Activated CD8-positive, alpha-beta T cell treated with anti-CD3 and anti-CD28 coated beads, Interleukin-2, amount 10 ng/mL, durations not matched to agents 7 days and 5 days (primary cell): Measurements from ENCODE around the gene TMEM170B. TPM values are rescaled to one million over a fixed set of nuclear protein-coding genes. Genes with fewer than 3 reads are reported as not detected.
"Not testable (repeated sequence)": the region's sequence is repeated elsewhere in the genome, so short reads cannot be mapped to it uniquely, and the experiment has no call there.

Experiments
- ATAC-seq: fragments of 150-1000 bp; cut with Tn5 transposase; one replicate; pipeline ENCODE4 v1.10.0; 2021; ENCODE audit warnings: moderate library complexity
- CTCF ChIA-PET: fragments of 350-600 bp; sonication (Branson Sonifier 250); formaldehyde crosslinking; loops from one replicate; lab custom pipeline; 2021; ENCODE audit warnings: antibody characterized with exemption; lab: Charles Lee
- POLR2A ChIA-PET: fragments of 350-600 bp; sonication (Branson Sonifier 250); formaldehyde crosslinking; loops from one replicate; lab custom pipeline; 2021; ENCODE audit warnings: antibody characterized with exemption; lab: Charles Lee
- DNase-seq: peaks from one replicate; pipeline ENCODE4 v3.0.0-alpha.2; 2020
- H3K27ac Mint-ChIP-seq: one replicate; pipeline ENCODE4 v1.8.0; 2021; ENCODE audit warnings: mild to moderate bottlenecking, mixed read lengths
- H3K27me3 Mint-ChIP-seq: one replicate; pipeline ENCODE4 v1.8.0; 2021; ENCODE audit warnings: low read depth, mixed read lengths
- H3K36me3 Mint-ChIP-seq: one replicate; pipeline ENCODE4 v1.8.0; 2021; ENCODE audit warnings: low read depth, mixed read lengths
- H3K4me1 Mint-ChIP-seq: one replicate; pipeline ENCODE4 v1.8.0; 2021; ENCODE audit warnings: low read depth, mixed read lengths
- H3K4me3 Mint-ChIP-seq: one replicate; pipeline ENCODE4 v1.8.0; 2021; ENCODE audit warnings: mild to moderate bottlenecking, mixed read lengths
- H3K9me3 Mint-ChIP-seq: one replicate; pipeline ENCODE4 v1.8.0; 2022; ENCODE audit warnings: mixed read lengths; ENCODE audit not compliant: insufficient read depth
- total RNA-seq, 2 experiments: library from RNA; stranded (reverse); gene quantifications; one replicate each; pipeline ENCODE4 v1.2.3, GENCODE V29; 2021

TMEM170B gene
- total RNA-seq, 2 experiments from 2014 or later = 0.89 to 0.95 TPM

- Mint-ChIP-seq H3K4me1 (peaks cover 12% of the 10 kb centered on the region), H3K27me3 (peaks cover 43% of the 10 kb centered on the region), H3K27ac (no peak overlapping the region), H3K9me3 (no peaks in the 10 kb centered on the region), H3K36me3 (no peaks in the 10 kb centered on the region), H3K4me3 (no peak overlapping the region)
- ChIA-PET CTCF (no interaction called here), POLR2A (no interaction called here)
- no peak for DNase-seq
- ATAC-seq = no peak
Measured at GRCh38 chr6:11534561-11534960, 3.0 kb upstream of the TMEM170B start.

DNA sequence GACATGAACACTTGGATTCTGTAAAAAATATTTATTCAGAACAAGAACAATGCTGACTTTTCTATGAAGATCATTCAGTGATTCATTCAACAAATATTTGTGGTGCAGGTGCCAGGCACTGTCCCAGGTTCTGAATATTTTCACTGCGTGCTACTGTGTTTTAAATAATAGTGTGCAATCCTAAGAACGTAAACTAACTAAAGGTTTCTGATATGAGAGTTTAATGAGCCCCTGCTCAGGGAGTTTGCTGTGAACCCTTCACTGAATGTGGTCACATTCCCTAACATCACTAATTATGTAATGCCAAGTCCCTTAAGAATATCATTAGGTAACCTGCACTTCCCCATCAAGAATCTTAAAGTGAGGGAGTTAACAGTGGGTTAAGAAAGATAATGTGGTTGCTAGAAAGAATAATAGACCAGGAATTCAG lies 1.7 kb upstream of the TMEM170B start:
- CTCF ChIA-PET = no interaction called here
- POLR2A ChIA-PET = no interaction called here

DNA sequence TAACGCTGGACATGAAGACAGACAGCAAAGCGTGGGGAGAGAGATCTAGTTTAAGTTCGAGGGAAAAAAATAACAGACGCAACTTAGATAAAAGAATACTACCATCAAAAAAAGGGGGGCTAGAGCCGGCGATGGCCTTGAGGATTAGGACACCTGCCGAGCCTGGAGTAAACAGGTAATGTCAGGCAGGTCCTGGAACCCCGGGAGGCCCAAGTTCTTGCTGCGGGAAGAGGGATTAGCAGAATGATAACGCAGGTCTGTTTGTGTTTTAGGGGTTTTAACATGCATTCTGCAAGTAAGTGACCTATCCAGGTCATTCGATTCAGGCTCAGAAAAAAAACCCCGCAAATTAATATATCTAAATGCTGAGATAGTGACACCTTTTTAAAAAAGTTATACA lies 754 bp upstream of the TMEM170B start:
- DNase-seq = no peak
- Mint-ChIP-seq H3K27me3 (peaks cover 39% of the 10 kb centered on the region), H3K27ac (peak overlapping the region; percentile 47), H3K36me3 (no peaks in the 10 kb centered on the region), H3K4me3 (peak overlapping the region; percentile 81), H3K9me3 (no peaks in the 10 kb centered on the region), H3K4me1 (peaks cover 12% of the 10 kb centered on the region)
- CTCF ChIA-PET = no interaction called here
- ATAC-seq = no peak
- POLR2A ChIA-PET = no interaction called here

More for the DNA sequence above, 1.7 kb upstream of the TMEM170B start:
- Mint-ChIP-seq H3K27ac (no peak overlapping the region), H3K36me3 (no peaks in the 10 kb centered on the region), H3K4me3 (no peak overlapping the region), H3K9me3 (no peaks in the 10 kb centered on the region), H3K27me3 (peaks cover 46% of the 10 kb centered on the region), H3K4me1 (peaks cover 12% of the 10 kb centered on the region)
- ATAC-seq (no peak), DNase-seq (peak; percentile 31)

DNA sequence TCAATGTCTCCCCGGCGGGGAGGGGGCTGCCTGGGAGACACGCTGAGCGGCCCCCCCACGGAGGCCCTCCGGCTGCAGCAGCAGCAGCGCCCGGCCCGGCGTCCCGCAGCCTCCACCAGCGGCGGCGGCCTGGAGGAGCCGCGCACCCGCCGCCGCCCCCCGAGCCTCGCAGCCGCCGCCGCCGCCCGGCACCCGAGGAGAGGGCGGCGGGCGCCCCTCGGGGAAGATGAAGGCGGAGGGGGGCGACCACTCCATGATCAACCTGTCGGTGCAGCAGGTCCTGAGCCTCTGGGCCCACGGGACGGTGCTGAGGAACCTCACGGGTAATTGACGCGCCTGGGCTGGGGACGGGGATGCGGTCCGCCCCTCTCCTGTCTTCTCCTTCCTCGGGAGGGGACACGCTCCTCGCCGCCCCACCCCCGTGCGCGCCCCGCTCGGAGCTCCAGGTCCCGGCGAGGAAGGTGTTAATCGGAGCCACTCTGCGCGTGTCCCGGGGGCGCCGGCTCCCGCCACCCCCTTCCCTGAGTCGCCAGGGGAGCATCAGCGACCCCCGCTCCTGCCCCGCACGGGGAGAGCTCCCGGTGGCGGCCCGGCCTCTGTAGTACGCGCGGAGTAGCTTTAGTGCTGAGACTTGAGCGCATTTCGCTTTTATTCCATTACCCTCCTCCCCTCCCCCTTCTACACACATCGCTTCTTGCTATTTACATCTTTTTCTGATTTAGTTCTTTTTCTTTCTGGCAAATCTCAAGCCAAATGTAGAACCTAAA lies 686 bp downstream of the TMEM170B start:
- no peaks in the 10 kb centered on the region for H3K9me3 Mint-ChIP-seq
- H3K4me3 Mint-ChIP-seq = peak overlapping the region; percentile 74
- no peaks in the 10 kb centered on the region for H3K36me3 Mint-ChIP-seq
- peaks cover 12% of the 10 kb centered on the region for H3K4me1 Mint-ChIP-seq
- ATAC-seq (peak; percentile 24), DNase-seq (peak; percentile 36)
- H3K27me3 Mint-ChIP-seq = peaks cover 35% of the 10 kb centered on the region
- ChIA-PET POLR2A (interaction anchor here (1.2 kb wide), 1 partner anchor 158 kb away, joined by 3 read pairs; no protein-coding TSS in a partner anchor), CTCF (interaction anchor here (1.1 kb wide), 1 partner anchor 42 kb away, joined by 6 read pairs; no protein-coding TSS in a partner anchor)
- peak overlapping the region; percentile 27 for H3K27ac Mint-ChIP-seq

DNA sequence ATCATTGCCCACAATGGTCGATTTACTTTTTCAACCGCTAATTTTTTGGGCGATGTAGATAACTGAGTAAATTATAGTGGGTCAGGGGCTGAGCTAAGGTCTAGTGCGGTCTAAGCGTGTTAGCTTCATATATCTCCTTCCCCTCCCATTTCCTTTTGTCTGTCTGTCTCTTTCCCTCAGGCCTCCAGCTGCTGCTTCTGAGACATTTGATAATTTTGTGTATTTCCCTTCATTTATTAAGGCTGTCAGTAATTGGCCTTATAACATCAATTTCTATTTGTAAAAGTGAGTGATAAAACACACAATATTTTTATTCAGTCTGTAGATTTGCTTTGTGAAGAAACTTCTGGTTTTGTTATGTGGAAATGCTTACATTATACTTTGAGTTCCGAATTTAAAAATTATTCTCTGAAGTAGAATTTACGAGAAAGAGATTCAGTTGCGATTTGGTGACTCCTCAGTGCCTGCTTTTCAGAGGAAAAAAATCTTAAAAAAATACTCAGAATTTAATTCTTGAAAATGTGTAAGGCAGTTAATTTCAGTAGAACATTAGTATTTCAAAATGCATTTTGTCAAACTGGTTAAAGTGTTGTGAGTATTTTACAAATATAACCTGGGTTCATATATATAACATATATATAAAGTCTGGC lies 1.4 kb downstream of the TMEM170B start:
- ChIA-PET CTCF (interaction anchor here (1.1 kb wide), 1 partner anchor 43 kb away, joined by 6 read pairs; no protein-coding TSS in a partner anchor), POLR2A (interaction anchor here (1.2 kb wide), 1 partner anchor 159 kb away, joined by 3 read pairs; no protein-coding TSS in a partner anchor)
- peaks cover 12% of the 10 kb centered on the region for H3K4me1 Mint-ChIP-seq
- H3K9me3 Mint-ChIP-seq = no peaks in the 10 kb centered on the region
- DNase-seq (no peak), ATAC-seq (no peak)
- peak overlapping the region; percentile 74 for H3K4me3 Mint-ChIP-seq
- H3K27ac Mint-ChIP-seq = peak overlapping the region; percentile 27
- H3K27me3 Mint-ChIP-seq = peaks cover 32% of the 10 kb centered on the region
- no peaks in the 10 kb centered on the region for H3K36me3 Mint-ChIP-seq

DNA sequence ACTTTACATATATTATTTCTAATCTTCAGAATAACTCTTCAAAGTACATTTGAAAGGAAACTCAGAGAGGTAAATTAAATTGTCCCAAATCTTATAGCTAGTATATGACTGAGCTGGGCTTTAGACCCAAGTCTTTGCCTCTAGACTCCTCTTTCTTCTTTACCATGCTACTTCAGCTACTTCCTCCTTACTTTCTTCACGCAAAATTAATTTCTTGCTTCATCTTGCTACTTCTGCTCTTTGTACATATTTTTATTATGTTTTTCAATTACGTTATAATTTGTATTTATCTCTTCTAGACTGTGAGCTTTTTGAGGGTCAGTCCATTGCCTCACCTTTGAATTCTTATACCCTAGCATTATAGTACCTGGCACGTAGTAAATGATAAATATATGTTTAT lies 5.3 kb downstream of the TMEM170B start:
- no peaks in the 10 kb centered on the region for H3K9me3 Mint-ChIP-seq
- no peak overlapping the region for H3K27ac Mint-ChIP-seq
- no peak overlapping the region for H3K4me3 Mint-ChIP-seq
- CTCF ChIA-PET = no interaction called here
- POLR2A ChIA-PET = no interaction called here
- peaks cover 6% of the 10 kb centered on the region for H3K4me1 Mint-ChIP-seq
- ATAC-seq = no peak
- H3K27me3 Mint-ChIP-seq = peaks cover 16% of the 10 kb centered on the region
- H3K36me3 Mint-ChIP-seq = no peaks in the 10 kb centered on the region
- no peak for DNase-seq

- CTCF ChIA-PET = no interaction called here
- Mint-ChIP-seq H3K27me3 (peaks cover 10% of the 10 kb centered on the region), H3K9me3 (no peaks in the 10 kb centered on the region), H3K4me1 (peaks cover under 1% of the 10 kb centered on the region), H3K27ac (no peak overlapping the region), H3K36me3 (no peaks in the 10 kb centered on the region), H3K4me3 (no peak overlapping the region)
- DNase-seq (no peak), ATAC-seq (no peak)
- POLR2A ChIA-PET = no interaction called here
Measured at GRCh38 chr6:11543919-11544518, 6.5 kb downstream of the TMEM170B start.

GRCh38 chr6:11547846-11548245 lies 10.3 kb downstream of the TMEM170B start:
- H3K27ac Mint-ChIP-seq, H3K4me3 Mint-ChIP-seq, H3K36me3 Mint-ChIP-seq, DNase-seq, H3K27me3 Mint-ChIP-seq, CTCF ChIA-PET, H3K9me3 Mint-ChIP-seq, POLR2A ChIA-PET, ATAC-seq, H3K4me1 Mint-ChIP-seq: not testable (repeated sequence)

GRCh38 chr6:11548578-11548977 lies 11.0 kb downstream of the TMEM170B start:
- H3K36me3 Mint-ChIP-seq, H3K27ac Mint-ChIP-seq, H3K4me3 Mint-ChIP-seq, DNase-seq, ATAC-seq, CTCF ChIA-PET, H3K4me1 Mint-ChIP-seq, H3K9me3 Mint-ChIP-seq, H3K27me3 Mint-ChIP-seq, POLR2A ChIA-PET: not testable (repeated sequence)

DNA sequence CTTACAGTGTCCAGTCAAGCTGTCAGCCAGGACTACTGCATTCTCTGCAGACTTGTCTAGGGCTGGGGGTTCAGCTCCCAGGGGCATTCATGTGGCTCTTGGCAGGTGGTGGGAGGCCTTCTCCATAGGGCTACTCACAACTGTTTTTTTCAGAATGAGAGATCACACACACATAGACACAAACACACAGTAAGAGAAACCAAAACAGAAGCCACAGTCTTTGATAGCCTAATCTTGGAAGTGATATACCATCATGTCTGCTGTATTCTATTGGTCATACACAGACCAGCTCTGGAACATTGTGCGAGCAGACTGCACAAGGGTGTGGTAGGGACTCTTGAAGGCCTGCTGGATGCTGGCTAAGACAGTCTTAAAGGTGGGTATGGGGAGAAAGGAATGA lies 13.5 kb downstream of the TMEM170B start:
- CTCF ChIA-PET = interaction anchor here (1.0 to 1.7 kb wide), 2 partner anchors 24 to 54 kb away, joined by 3 to 7 read pairs; no protein-coding TSS in a partner anchor
- ATAC-seq (no peak), DNase-seq (no peak)
- H3K4me3 Mint-ChIP-seq = no peak overlapping the region
- no peaks in the 10 kb centered on the region for H3K4me1 Mint-ChIP-seq
- H3K9me3 Mint-ChIP-seq = no peaks in the 10 kb centered on the region
- H3K27ac Mint-ChIP-seq = no peak overlapping the region
- H3K27me3 Mint-ChIP-seq = peaks cover 4% of the 10 kb centered on the region
- no peaks in the 10 kb centered on the region for H3K36me3 Mint-ChIP-seq
- POLR2A ChIA-PET = interaction anchor here (0.6 kb wide), 1 partner anchor 217 kb away, joined by 3 read pairs; no protein-coding TSS in a partner anchor

DNA sequence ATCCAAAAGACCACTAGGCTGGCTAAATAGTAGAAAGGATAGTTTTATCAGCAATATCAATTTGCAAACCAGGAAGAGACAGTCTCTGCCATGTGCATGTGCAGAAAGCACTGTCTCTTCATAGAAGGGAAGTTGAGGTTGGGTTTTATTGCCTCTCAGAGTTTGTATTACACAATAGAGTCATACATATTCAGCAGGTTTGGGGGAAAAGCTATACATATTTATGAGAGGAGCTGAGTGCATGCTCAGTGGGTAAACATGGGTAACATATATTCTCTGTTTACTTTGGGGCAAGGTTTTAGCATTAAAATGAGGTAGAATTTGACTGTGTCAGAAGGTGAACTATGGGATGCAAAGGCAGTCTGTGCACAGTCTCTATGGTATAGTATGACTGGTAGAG lies 14.9 kb downstream of the TMEM170B start:
- Mint-ChIP-seq H3K4me3 (no peak overlapping the region), H3K27ac (no peak overlapping the region), H3K4me1 (no peaks in the 10 kb centered on the region), H3K36me3 (no peaks in the 10 kb centered on the region), H3K9me3 (no peaks in the 10 kb centered on the region), H3K27me3 (peaks cover 4% of the 10 kb centered on the region)
- ChIA-PET POLR2A (no interaction called here), CTCF (interaction anchor here (1.7 kb wide), 1 partner anchor 23 kb away, joined by 7 read pairs; no protein-coding TSS in a partner anchor)
- no peak for ATAC-seq
- DNase-seq = no peak
